SK-N-SH treated with all-trans-retinoic acid at 6 μM for 48 hours (cell line): ENCODE results near the gene TADA1.

Experiments
- ARNTL ChIP-seq: fragments of 450-650 bp; formaldehyde crosslinking; IDR thresholded peaks from 2 replicates; pipeline ENCODE4 v1.5.0; 2020; ENCODE audit warnings: low read depth, mild to moderate bottlenecking, moderate library complexity, borderline replicate concordance
- CSRNP3 ChIP-seq: fragments of 250-450 bp; sonication (Bioruptor Pico); IDR thresholded peaks from 2 replicates; pipeline ENCODE4 v1.5.1; 2021; ENCODE audit warnings: mild to moderate bottlenecking, moderate library complexity
- ISL1 ChIP-seq: fragments of 250-450 bp; sonication (Bioruptor Pico); IDR thresholded peaks from 2 replicates; pipeline ENCODE4 v2.1.2; 2022; ENCODE audit warnings: mild to moderate bottlenecking, moderate library complexity
- PATZ1 ChIP-seq: fragments of 250-450 bp; sonication (Bioruptor Pico); IDR thresholded peaks from 2 replicates; pipeline ENCODE4 v1.8.0; 2020; ENCODE audit warnings: mild to moderate bottlenecking, moderate library complexity, borderline replicate concordance
- RARB ChIP-seq: fragments of 250-450 bp; sonication (Bioruptor Pico); IDR thresholded peaks from 2 replicates; pipeline ENCODE4 v1.8.0; 2021; ENCODE audit warnings: mild to moderate bottlenecking, moderate library complexity
- SNAI2 ChIP-seq: fragments of 250-450 bp; sonication (Bioruptor Pico); IDR thresholded peaks from 2 replicates; pipeline ENCODE4 v1.5.0; 2020; ENCODE audit warnings: mild to moderate bottlenecking, moderate library complexity
- TCF4 ChIP-seq: fragments of 250-450 bp; sonication (Bioruptor Pico); IDR thresholded peaks from 2 replicates; pipeline ENCODE4 v1.8.0; 2021; ENCODE audit warnings: mild to moderate bottlenecking, moderate library complexity, borderline replicate concordance
- TOX ChIP-seq: fragments of 250-450 bp; sonication (Bioruptor Pico); IDR thresholded peaks from 2 replicates; pipeline ENCODE4 v1.8.0; 2021; ENCODE audit warnings: mild to moderate bottlenecking, moderate library complexity, borderline replicate concordance
- ZFP30 ChIP-seq: fragments of 450-650 bp; formaldehyde crosslinking; IDR thresholded peaks from 2 replicates; pipeline ENCODE4 v1.5.0; 2022; ENCODE audit warnings: mild to moderate bottlenecking, moderate library complexity
- ZNF565 ChIP-seq: fragments of 450-650 bp; formaldehyde crosslinking; conservative IDR thresholded peaks from 2 replicates; pipeline ENCODE4 v1.5.0; 2020; ENCODE audit warnings: low read depth, mild to moderate bottlenecking, moderate library complexity
- ZNF8 ChIP-seq: fragments of 450-650 bp; formaldehyde crosslinking; IDR thresholded peaks from 2 replicates; pipeline ENCODE4 v1.5.0; 2020; ENCODE audit warnings: mild to moderate bottlenecking, moderate library complexity

- TF ChIP-seq ZNF565 (CRISPR knock-in tag) (no peak), SNAI2 (CRISPR knock-in tag) (no peak), PATZ1 (CRISPR knock-in tag) (no peak), ZNF8 (no peak), ISL1 (no peak), ZFP30 (CRISPR knock-in tag) (no peak), TOX (no peak), RARB (no peak), ARNTL (CRISPR knock-in tag) (no peak), CSRNP3 (CRISPR knock-in tag) (no peak), TCF4 (CRISPR knock-in tag) (no peak)
These were observed 24.9 kb upstream of the TADA1 start for GRCh38 chr1:166900987-166901386.
